Activated CD4-positive, alpha-beta T cell treated with anti-CD3 and anti-CD28 coated beads, Interleukin-2, amount 50 U/mL, for 4 hours (primary cell): Measurements from ENCODE around the gene VAT1L.

Source experiments
- DNase-seq, 2 experiments: peaks; one replicate each; pipeline ENCODE4 v3.0.0-alpha.2; 2020

VAT1L gene

GRCh38 chr16:77836801-77837200 is 48.4 kb downstream of the VAT1L start:
- no peak for DNase-seq

- DNase-seq = no peak
Observed at GRCh38 chr16:77838597-77839255, 50.4 kb downstream of the VAT1L start.

- DNase-seq = no peak
Observed at GRCh38 chr16:77840093-77840492, 51.7 kb downstream of the VAT1L start.

GRCh38 chr16:77840673-77841501 is 52.5 kb downstream of the VAT1L start:
- DNase-seq = no peak

- DNase-seq = no peak
Observed at GRCh38 chr16:77841502-77841763, 53.1 kb downstream of the VAT1L start.

- no peak for DNase-seq
Observed at GRCh38 chr16:77842468-77842867, 54.1 kb downstream of the VAT1L start.

GRCh38 chr16:77843405-77843804 is 55.0 kb downstream of the VAT1L start:
- DNase-seq = no peak

GRCh38 chr16:77844801-77845200 is 56.4 kb downstream of the VAT1L start:
- DNase-seq = no peak

- no peak for DNase-seq
Observed at GRCh38 chr16:77849646-77850258, 61.4 kb downstream of the VAT1L start.

GRCh38 chr16:77850636-77851333 is 62.4 kb downstream of the VAT1L start:
- DNase-seq = no peak

- DNase-seq = no peak
Observed at GRCh38 chr16:77853161-77853560, 64.8 kb downstream of the VAT1L start.

- DNase-seq = no peak
Observed at GRCh38 chr16:77856438-77857160, 68.2 kb downstream of the VAT1L start.

- DNase-seq = no peak
Observed at GRCh38 chr16:77858060-77858459, 69.7 kb downstream of the VAT1L start.

GRCh38 chr16:77859493-77860232 is 71.3 kb downstream of the VAT1L start:
- no peak for DNase-seq

GRCh38 chr16:77860953-77861352 is 72.6 kb downstream of the VAT1L start:
- no peak for DNase-seq

- DNase-seq = no peak
Observed at GRCh38 chr16:77863250-77863649, 74.9 kb downstream of the VAT1L start.

- DNase-seq = no peak
Observed at GRCh38 chr16:77866752-77867151, 78.4 kb downstream of the VAT1L start.

- no peak for DNase-seq
Observed at GRCh38 chr16:77868052-77868451, 79.7 kb downstream of the VAT1L start.

GRCh38 chr16:77868478-77868877 is 80.1 kb downstream of the VAT1L start:
- no peak for DNase-seq

GRCh38 chr16:77869997-77870813 is 81.8 kb downstream of the VAT1L start:
- no peak for DNase-seq

- DNase-seq = no peak
Observed at GRCh38 chr16:77871932-77872331, 83.6 kb downstream of the VAT1L start.
